Chondrocyte (in vitro differentiated cells): ENCODE measurements around the gene ABCA9. TPM values are rescaled to one million over a fixed set of nuclear protein-coding genes. Genes with fewer than 3 reads are reported as not detected.

ENCODE experiments used
- DNase-seq: peaks from one replicate; pipeline ENCODE4 v3.0.0; 2021; ENCODE audit warnings: mixed read lengths, low spot score
- H3K27ac Mint-ChIP-seq: one replicate; pipeline ENCODE4 v1.8.0; 2021; ENCODE audit warnings: mild to moderate bottlenecking, moderate library complexity, mixed read lengths; ENCODE audit not compliant: unreplicated experiment
- H3K27me3 Mint-ChIP-seq: 2 replicates; pipeline ENCODE4 v1.8.0; 2021; ENCODE audit warnings: low read depth, mixed read lengths
- H3K36me3 Mint-ChIP-seq: 2 replicates; pipeline ENCODE4 v1.8.0; 2021; ENCODE audit warnings: low read depth, mixed read lengths
- H3K4me1 Mint-ChIP-seq: 2 replicates; pipeline ENCODE4 v1.8.0; 2021; ENCODE audit warnings: low read depth, mild to moderate bottlenecking, mixed read lengths
- H3K4me3 Mint-ChIP-seq: one replicate; pipeline ENCODE4 v1.8.0; 2021; ENCODE audit warnings: mild to moderate bottlenecking, moderate library complexity, mixed read lengths; ENCODE audit not compliant: unreplicated experiment
- H3K9me3 Mint-ChIP-seq: 2 replicates; pipeline ENCODE4 v1.8.0; 2021; ENCODE audit warnings: low read depth, mixed read lengths
- total RNA-seq: library from RNA; stranded (reverse); gene quantifications from 3 replicates; pipeline ENCODE4 v1.2.1, GENCODE V29; 2021
- TF ChIP-seq, protein P1 (sequence below): fragments of 200-600 bp; sonication (generic); IDR thresholded peaks from 2 replicates; pipeline ENCODE4 v1.5.0; 2021; ENCODE audit warnings: antibody characterized with exemption, mild to moderate bottlenecking, moderate library complexity

ABCA9 gene
- total RNA-seq, 1 donor from 2014 or later = 0.05 TPM

DNA sequence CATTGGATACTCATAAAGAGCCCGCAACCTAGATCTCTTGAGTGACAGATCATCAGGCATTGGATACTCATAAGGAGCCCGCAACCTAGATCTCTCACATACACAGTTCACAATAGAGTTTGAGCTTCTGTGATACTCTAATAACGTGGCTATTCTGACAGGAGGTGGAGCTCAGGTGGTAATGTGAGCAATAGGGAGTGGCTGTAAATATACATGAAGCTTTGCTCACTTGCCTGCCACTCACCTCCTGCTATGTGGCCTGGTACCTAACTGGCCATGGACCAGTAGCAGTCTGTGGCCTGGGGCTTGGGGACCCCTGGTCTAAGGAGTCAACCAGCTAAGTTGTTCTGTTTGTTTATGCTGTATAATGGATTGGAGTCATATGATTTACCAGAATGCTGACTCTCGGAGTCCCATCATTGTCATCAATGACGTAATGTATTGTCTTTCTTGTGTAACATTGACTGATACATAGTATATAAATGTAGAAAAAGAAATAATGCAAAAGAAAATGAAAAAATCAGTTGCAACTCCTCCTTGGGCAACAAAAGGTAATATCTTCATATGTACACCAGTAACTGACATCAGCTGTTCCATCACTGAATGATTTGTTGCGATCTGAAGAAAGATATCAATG, 17.5 kb downstream of the ABCA9 start:
- TF ChIP-seq, protein P1, sequence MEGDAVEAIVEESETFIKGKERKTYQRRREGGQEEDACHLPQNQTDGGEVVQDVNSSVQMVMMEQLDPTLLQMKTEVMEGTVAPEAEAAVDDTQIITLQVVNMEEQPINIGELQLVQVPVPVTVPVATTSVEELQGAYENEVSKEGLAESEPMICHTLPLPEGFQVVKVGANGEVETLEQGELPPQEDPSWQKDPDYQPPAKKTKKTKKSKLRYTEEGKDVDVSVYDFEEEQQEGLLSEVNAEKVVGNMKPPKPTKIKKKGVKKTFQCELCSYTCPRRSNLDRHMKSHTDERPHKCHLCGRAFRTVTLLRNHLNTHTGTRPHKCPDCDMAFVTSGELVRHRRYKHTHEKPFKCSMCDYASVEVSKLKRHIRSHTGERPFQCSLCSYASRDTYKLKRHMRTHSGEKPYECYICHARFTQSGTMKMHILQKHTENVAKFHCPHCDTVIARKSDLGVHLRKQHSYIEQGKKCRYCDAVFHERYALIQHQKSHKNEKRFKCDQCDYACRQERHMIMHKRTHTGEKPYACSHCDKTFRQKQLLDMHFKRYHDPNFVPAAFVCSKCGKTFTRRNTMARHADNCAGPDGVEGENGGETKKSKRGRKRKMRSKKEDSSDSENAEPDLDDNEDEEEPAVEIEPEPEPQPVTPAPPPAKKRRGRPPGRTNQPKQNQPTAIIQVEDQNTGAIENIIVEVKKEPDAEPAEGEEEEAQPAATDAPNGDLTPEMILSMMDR = no peak
- H3K4me1 Mint-ChIP-seq = peaks cover 13% of the 10 kb centered on the region

DNA sequence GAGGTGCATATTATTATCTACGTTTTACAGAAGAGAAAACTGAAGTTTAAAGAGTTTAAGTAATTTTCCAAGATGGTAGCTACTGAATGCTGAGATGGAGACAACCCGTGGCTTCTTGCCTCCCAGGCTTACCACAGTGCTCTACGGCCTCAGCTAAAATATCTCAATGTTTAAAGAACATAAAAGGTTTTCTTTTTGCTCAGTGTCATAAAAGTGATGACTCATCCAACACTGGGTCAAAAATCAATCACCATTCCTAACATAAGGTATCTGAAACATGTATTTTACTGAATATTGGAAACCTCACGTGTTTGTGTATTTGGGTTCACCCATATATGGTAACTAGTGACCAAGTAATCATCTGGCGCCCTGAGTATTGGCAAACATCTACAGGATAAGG, 18.4 kb downstream of the ABCA9 start:
- Mint-ChIP-seq H3K4me1 (peaks cover 5% of the 10 kb centered on the region), H3K4me3 (no peak overlapping the region), H3K9me3 (peaks cover 13% of the 10 kb centered on the region), H3K36me3 (peaks cover 2% of the 10 kb centered on the region), H3K27ac (no peak overlapping the region), H3K27me3 (no peaks in the 10 kb centered on the region)
- DNase-seq = no peak
- TF ChIP-seq, protein P1 = no peak

More for the DNA sequence above, 17.5 kb downstream of the ABCA9 start:
- H3K4me3 Mint-ChIP-seq = no peak overlapping the region
- no peak overlapping the region for H3K27ac Mint-ChIP-seq
- H3K9me3 Mint-ChIP-seq = peaks cover 6% of the 10 kb centered on the region
- DNase-seq = no peak
- H3K27me3 Mint-ChIP-seq = no peaks in the 10 kb centered on the region
- H3K36me3 Mint-ChIP-seq = no peaks in the 10 kb centered on the region

DNA sequence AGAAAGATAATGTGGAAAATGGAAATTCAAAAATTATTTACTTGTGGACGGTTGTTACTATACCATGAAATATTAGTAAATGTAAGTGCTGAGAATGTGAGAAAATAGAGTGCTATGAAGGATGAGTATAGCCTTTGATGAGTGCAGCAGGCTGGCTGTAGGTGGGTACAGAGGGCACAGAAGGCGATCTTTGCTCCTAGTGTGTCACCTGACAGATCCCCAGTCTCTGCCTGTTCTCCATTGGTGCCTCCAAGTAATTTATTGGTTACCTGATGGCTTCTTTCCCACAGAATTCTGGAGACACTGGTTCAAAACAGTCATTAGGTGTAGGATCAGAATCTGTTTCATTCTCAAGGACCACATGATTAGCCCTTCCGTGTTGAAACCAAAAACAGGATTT, 28.9 kb downstream of the ABCA9 start:
- H3K9me3 Mint-ChIP-seq = peaks cover 8% of the 10 kb centered on the region
- no peaks in the 10 kb centered on the region for H3K36me3 Mint-ChIP-seq
- H3K27ac Mint-ChIP-seq = no peak overlapping the region
- no peaks in the 10 kb centered on the region for H3K4me1 Mint-ChIP-seq
- TF ChIP-seq, protein P1 = no peak
- no peaks in the 10 kb centered on the region for H3K27me3 Mint-ChIP-seq
- no peak for DNase-seq
- no peak overlapping the region for H3K4me3 Mint-ChIP-seq

DNA sequence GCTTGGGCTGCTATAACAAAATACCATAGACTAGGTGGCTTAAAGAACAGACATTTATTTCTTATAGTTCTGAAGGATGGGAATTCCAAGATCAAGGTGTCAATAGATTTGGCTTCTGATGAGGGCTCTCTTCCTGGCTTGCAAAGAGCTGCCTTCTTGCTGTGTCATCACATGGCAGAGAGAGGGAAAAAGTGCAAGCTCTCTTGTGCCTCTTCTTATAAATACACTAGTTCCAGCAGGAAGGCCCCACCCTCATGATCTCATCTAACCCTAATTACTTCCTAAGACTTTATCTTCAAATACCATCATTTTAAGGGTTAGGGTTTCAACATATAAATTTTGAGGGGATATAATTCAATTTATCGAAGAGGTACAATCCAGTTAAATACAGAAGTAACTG, 30.6 kb downstream of the ABCA9 start:
- H3K36me3 Mint-ChIP-seq = no peaks in the 10 kb centered on the region
- TF ChIP-seq, protein P1 = no peak
- no peak for DNase-seq
- H3K9me3 Mint-ChIP-seq = no peaks in the 10 kb centered on the region
- H3K27me3 Mint-ChIP-seq = no peaks in the 10 kb centered on the region
- H3K4me1 Mint-ChIP-seq = no peaks in the 10 kb centered on the region
- H3K27ac Mint-ChIP-seq = no peak overlapping the region
- no peak overlapping the region for H3K4me3 Mint-ChIP-seq

DNA sequence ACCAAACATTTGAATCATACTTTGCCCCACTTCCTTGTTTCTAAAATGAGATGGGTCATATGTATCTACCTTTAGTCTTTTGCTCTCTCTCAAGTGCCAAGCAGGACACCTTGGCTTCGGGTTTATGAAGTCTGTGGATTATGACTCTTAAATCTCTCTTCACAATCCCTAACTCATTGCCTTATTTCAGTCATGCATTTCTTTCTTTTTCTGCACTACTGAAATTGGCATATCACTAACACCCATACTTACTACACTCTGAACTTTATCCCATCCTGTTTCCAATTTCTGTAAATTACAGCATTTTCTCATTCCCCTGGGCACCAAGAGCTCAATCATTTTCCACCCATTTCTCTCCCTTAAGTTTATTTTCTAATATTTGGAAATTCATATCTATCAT, 42.0 kb downstream of the ABCA9 start:
- Mint-ChIP-seq H3K27me3 (no peaks in the 10 kb centered on the region), H3K4me1 (no peaks in the 10 kb centered on the region), H3K9me3 (no peaks in the 10 kb centered on the region), H3K36me3 (no peaks in the 10 kb centered on the region), H3K4me3 (no peak overlapping the region), H3K27ac (no peak overlapping the region)
- TF ChIP-seq, protein P1 = no peak
- no peak for DNase-seq
